ENCODE measurements around the gene TBX3. TPM values are rescaled to one million over a fixed set of nuclear protein-coding genes. Genes with fewer than 3 reads are reported as not detected.

TBX3 gene
- total RNA-seq = 16.1 and 20.6 TPM in 2 replicates

GRCh38 chr12:114684098-114684869 is at the start of gene TBX3:
Gene TBX3, minus strand, starts transcription at chr12:114684175. Its CDS starts 975 bp downstream, at chr12:114683200.

